Calu3 (cell line): Measurements from ENCODE around the gene SLC7A11. TPM values are rescaled to one million over a fixed set of nuclear protein-coding genes. Genes with fewer than 3 reads are reported as not detected.

Experiments
- BruUV-seq: library from RNA; stranded (reverse); fragments of 400-500 nt; replicated peaks from 2 replicates; lab custom pipeline; 2021; lab: Mats Ljungman, UMichigan
- CTCF ChIA-PET: fragments of 300-600 bp; sonication (Branson Sonifier 250); formaldehyde crosslinking; loops from one replicate; lab custom pipeline; 2022; ENCODE audit warnings: antibody characterized with exemption; lab: Charles Lee
- DNase-seq: peaks from one replicate; pipeline ENCODE4 v3.0.0; 2022
- H3K27ac Mint-ChIP-seq: one replicate; pipeline ENCODE4 v1.8.0; 2022; ENCODE audit warnings: mixed read lengths; ENCODE audit not compliant: unreplicated experiment
- H3K27me3 Mint-ChIP-seq: one replicate; pipeline ENCODE4 v1.8.0; 2022; ENCODE audit warnings: mixed read lengths; ENCODE audit not compliant: unreplicated experiment
- H3K36me3 Mint-ChIP-seq: one replicate; pipeline ENCODE4 v1.8.0; 2022; ENCODE audit warnings: mild to moderate bottlenecking, moderate library complexity, mixed read lengths; ENCODE audit not compliant: insufficient read depth, unreplicated experiment
- H3K4me1 Mint-ChIP-seq: one replicate; pipeline ENCODE4 v1.8.0; 2022; ENCODE audit warnings: mild to moderate bottlenecking, low read depth, mixed read lengths; ENCODE audit not compliant: unreplicated experiment
- H3K4me3 Mint-ChIP-seq: one replicate; pipeline ENCODE4 v1.8.0; 2022; ENCODE audit warnings: mild to moderate bottlenecking, low read depth, moderate library complexity, mixed read lengths; ENCODE audit not compliant: unreplicated experiment
- H3K9me3 Mint-ChIP-seq: one replicate; pipeline ENCODE4 v1.8.0; 2022; ENCODE audit warnings: low read depth, mixed read lengths; ENCODE audit not compliant: unreplicated experiment
- intact Hi-C: fragments of 100-400 bp; cut with micrococcal nuclease; formaldehyde crosslinking; loops from one replicate; pipeline ENCODE4 v1.10.0; 2022; ENCODE audit not compliant: unreplicated experiment
- total RNA-seq: library from RNA; stranded (reverse); gene quantifications from 2 replicates; pipeline ENCODE4 v1.2.3, GENCODE V29; 2022
- TF ChIP-seq, protein P1 (sequence below): fragments of 200-600 bp; IDR thresholded peaks from one replicate; pipeline ENCODE4 v1.8.0; 2022; ENCODE audit warnings: antibody characterized with exemption; ENCODE audit not compliant: unreplicated experiment

The SLC7A11 gene
- total RNA-seq, 1 experiment from 2014 or later = 49.4 TPM

DNA sequence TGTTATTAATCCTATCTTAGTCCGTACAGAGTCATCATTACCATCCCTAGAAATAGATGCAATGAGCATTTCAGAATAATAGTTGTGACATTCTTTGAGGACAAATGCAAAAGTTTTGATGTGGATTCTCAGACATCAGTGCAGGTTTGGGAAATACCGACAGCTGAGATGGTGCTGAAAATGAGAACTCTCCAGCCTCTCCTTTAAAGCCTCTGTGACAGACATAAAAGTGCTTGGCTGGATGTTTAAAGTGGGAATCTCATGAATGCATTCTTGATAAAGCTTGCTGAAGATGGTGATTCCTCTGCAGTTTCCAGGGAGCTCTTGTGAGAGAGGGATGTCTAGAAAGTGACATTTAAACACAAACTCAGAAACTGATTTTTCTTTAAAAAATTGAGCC is 35.0 kb upstream of the SLC7A11 start:
- no TSS peak for BruUV-seq
- Mint-ChIP-seq H3K9me3 (no peaks in the 10 kb centered on the region), H3K27ac (no peak overlapping the region), H3K4me3 (no peak overlapping the region), H3K4me1 (no peaks in the 10 kb centered on the region), H3K27me3 (no peaks in the 10 kb centered on the region), H3K36me3 (no peaks in the 10 kb centered on the region)
- CTCF ChIA-PET = no interaction called here
- no peak for DNase-seq
- TF ChIP-seq, protein P1, sequence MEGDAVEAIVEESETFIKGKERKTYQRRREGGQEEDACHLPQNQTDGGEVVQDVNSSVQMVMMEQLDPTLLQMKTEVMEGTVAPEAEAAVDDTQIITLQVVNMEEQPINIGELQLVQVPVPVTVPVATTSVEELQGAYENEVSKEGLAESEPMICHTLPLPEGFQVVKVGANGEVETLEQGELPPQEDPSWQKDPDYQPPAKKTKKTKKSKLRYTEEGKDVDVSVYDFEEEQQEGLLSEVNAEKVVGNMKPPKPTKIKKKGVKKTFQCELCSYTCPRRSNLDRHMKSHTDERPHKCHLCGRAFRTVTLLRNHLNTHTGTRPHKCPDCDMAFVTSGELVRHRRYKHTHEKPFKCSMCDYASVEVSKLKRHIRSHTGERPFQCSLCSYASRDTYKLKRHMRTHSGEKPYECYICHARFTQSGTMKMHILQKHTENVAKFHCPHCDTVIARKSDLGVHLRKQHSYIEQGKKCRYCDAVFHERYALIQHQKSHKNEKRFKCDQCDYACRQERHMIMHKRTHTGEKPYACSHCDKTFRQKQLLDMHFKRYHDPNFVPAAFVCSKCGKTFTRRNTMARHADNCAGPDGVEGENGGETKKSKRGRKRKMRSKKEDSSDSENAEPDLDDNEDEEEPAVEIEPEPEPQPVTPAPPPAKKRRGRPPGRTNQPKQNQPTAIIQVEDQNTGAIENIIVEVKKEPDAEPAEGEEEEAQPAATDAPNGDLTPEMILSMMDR = no peak
- intact Hi-C loops = no loop called here

DNA sequence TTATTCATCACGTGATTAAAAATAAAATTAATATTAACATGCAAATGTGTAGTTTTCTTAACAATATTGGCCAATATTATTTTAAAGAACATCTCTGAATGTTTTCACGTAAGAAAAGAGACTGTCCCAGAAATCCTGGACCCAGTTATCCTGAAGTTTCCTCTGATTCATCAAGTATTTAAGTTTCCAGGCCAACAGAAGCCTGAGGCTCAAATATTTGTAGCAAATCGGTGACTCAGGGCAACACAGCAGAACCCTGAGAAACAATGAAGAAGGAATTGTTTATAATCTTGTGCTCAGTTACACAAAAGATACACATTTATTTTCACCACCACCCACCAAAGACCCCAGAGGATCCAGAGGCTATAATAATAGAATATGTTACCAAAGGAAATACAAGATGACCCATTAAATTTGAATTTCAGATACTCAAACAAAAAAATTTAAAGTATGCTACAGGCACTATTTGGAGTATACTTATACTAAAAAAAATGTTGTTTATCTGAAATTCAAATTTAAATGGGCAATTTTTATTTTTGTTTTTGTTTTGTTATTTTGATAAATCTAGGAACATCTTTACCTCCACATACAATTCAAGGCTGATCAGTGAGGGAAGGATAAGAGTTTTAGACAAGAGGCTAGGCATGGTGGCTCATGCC is 33.9 kb upstream of the SLC7A11 start:
- BruUV-seq = no TSS peak
- no peak overlapping the region for H3K27ac Mint-ChIP-seq

DNA sequence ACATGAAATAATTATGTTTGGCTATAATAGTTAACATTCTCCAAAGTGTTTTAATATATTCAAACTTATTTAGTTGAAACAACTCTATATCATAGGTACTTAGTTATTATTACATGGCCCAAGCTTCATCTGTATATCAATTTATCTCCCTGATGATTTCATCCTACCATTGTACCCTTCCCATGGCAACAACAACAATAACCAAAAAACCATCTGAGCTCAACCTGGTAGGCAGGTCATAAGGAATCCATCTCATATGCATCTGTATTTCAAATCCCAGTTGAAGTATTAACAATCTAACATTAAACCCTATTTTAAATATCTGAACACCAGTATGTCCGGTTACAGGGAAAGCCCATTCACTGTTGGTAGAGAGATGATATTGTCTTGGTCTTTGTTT is 33.1 kb upstream of the SLC7A11 start:
- TF ChIP-seq, protein P1 = no peak
- Mint-ChIP-seq H3K27me3 (no peaks in the 10 kb centered on the region), H3K9me3 (no peaks in the 10 kb centered on the region), H3K36me3 (no peaks in the 10 kb centered on the region), H3K27ac (no peak overlapping the region), H3K4me1 (no peaks in the 10 kb centered on the region), H3K4me3 (no peak overlapping the region)
- CTCF ChIA-PET = no interaction called here
- intact Hi-C loops = no loop called here
- DNase-seq = no peak
- no TSS peak for BruUV-seq

More for the DNA sequence above, 33.9 kb upstream of the SLC7A11 start:
- Mint-ChIP-seq H3K9me3 (no peaks in the 10 kb centered on the region), H3K4me3 (no peak overlapping the region), H3K27me3 (no peaks in the 10 kb centered on the region), H3K36me3 (no peaks in the 10 kb centered on the region), H3K4me1 (no peaks in the 10 kb centered on the region)
- intact Hi-C loops = no loop called here
- TF ChIP-seq, protein P1 = no peak
- CTCF ChIA-PET = no interaction called here
- DNase-seq = no peak

DNA sequence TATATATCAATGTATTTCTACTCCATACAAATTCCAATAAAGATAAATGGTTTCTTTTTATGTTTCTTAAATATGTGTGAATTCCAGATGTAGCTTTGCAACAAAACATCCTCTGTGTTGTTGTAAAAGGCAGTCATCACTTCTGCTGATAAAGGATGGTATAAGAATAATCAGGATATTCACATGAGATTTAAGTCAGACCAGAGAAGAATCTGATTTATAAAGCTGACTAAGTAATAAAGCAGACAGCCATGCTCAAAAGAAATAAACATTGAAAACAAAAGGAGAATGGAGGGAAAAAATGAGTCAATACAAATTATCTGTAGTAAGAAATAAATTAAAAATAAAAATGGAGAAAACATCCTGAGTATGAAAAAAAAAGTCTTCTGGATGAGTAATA is 27.0 kb upstream of the SLC7A11 start:
- no peak overlapping the region for H3K4me3 Mint-ChIP-seq
- H3K27ac Mint-ChIP-seq = no peak overlapping the region
- CTCF ChIA-PET = no interaction called here
- H3K36me3 Mint-ChIP-seq = no peaks in the 10 kb centered on the region
- H3K4me1 Mint-ChIP-seq = no peaks in the 10 kb centered on the region
- BruUV-seq = no TSS peak
- no peaks in the 10 kb centered on the region for H3K27me3 Mint-ChIP-seq
- peaks cover 3% of the 10 kb centered on the region for H3K9me3 Mint-ChIP-seq
- no peak for DNase-seq
- TF ChIP-seq, protein P1 = no peak
- intact Hi-C loops = no loop called here
